NB4 (cell line): ENCODE results near the gene NHERF1.
A peak's percentile ranks its signal among the peaks of the same experiment; 100 is the strongest.

Experiments used
- DNase-seq: peaks from one replicate; pipeline ENCODE4 v3.0.0; 2010; ENCODE audit warnings: low read depth
- H3K4me3 ChIP-seq: one replicate; pipeline ENCODE4 v1.5.1; 2011; ENCODE audit warnings: mild to moderate bottlenecking, low read depth, low read length, moderate library complexity
- MYC ChIP-seq: IDR thresholded peaks from 2 replicates; pipeline ENCODE4 v1.6.1; 2011; ENCODE audit warnings: low read depth, low read length
- POLR2A ChIP-seq: IDR thresholded peaks from 2 replicates; pipeline ENCODE4 v1.6.1; 2011; ENCODE audit warnings: mild to moderate bottlenecking; ENCODE audit not compliant: insufficient read length; ENCODE audit errors: extremely low read depth
- TF ChIP-seq, protein P1 (sequence below): IDR thresholded peaks from one replicate; pipeline ENCODE4 v1.5.1; 2012; ENCODE audit warnings: low read depth, low read length
- TF ChIP-seq, protein P2 (sequence below): IDR thresholded peaks from 2 replicates; pipeline ENCODE4 v1.6.1; 2011; ENCODE audit warnings: low read depth, low read length

NHERF1 gene

DNA sequence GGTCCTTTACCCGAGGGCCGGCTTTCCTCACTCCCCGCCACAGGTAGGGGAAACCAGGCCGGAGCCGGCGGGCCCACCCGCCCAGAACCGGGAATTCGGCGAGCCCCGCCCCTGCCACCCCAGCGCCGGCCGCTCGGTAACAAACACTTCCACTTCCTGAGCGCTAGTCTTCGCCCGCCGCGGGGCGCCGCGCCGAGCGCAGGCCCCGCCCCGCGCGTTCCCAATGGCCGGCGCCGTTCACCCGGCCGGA is 224 bp upstream of the NHERF1 start:
- H3K4me3 ChIP-seq: peak overlapping the region; percentile 11
- DNase-seq: no peak
- TF ChIP-seq POLR2A (no peak), MYC (no peak)
- TF ChIP-seq, protein P1, sequence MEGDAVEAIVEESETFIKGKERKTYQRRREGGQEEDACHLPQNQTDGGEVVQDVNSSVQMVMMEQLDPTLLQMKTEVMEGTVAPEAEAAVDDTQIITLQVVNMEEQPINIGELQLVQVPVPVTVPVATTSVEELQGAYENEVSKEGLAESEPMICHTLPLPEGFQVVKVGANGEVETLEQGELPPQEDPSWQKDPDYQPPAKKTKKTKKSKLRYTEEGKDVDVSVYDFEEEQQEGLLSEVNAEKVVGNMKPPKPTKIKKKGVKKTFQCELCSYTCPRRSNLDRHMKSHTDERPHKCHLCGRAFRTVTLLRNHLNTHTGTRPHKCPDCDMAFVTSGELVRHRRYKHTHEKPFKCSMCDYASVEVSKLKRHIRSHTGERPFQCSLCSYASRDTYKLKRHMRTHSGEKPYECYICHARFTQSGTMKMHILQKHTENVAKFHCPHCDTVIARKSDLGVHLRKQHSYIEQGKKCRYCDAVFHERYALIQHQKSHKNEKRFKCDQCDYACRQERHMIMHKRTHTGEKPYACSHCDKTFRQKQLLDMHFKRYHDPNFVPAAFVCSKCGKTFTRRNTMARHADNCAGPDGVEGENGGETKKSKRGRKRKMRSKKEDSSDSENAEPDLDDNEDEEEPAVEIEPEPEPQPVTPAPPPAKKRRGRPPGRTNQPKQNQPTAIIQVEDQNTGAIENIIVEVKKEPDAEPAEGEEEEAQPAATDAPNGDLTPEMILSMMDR: no peak
- TF ChIP-seq, protein P2, sequence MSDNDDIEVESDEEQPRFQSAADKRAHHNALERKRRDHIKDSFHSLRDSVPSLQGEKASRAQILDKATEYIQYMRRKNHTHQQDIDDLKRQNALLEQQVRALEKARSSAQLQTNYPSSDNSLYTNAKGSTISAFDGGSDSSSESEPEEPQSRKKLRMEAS: no peak

DNA sequence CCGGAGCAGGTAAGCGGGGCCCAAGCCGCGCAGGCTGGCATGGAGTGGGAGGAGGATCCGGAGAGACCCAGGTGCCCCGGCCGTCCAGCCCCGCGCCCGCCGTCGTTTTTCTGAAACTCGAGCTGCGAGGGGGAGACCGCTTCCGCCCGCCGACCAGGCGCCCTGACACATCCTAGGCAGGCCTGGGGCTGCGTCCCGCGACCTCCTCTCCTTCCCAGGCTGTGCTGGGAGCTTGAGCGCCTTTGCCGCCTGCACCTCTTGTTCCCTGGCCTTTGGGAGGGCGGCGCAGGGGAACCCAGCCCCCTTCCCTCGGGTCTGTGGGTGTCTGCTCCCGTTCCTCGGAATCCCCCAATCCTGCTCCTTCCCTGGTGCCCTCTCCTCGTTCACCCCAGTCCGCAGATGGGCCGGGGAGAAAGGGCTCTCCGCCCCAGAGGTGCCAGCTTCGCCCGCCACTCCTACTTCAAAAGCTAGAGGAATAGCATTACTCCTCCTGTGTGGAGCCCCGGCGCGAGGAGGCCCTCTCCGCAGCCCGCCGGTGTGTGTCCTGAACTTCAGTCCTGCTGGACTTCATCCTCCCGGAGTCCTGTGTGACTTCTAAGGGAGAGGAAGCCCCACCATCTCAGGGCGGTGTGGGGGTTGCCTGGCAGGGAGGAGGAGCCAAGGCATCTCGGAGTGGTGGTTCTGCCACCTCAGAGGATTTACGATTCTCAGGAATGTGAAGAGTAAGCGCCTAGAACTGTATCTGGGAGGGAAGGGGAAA is 1.0 kb downstream of the NHERF1 start:
- DNase-seq: peak; percentile 53
- H3K4me3 ChIP-seq: peak overlapping the region; percentile 77
- TF ChIP-seq, protein P1: no peak
- TF ChIP-seq MYC (no peak), POLR2A (no peak)
- TF ChIP-seq, protein P2: no peak

DNA sequence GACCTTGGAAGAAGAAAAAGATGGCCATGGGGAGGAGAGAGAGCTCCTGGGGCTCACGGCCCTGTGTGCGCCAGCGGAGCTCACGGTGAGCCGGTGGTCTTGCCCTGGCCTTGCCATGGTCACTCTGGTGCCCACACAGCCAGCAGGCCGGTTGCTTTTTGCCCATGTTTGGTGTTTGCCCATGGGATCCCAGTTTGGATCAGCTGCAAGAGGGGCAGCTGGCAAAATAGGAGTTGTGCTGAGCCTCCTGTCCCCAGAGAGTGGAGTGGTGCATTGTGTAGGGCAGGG is 1.6 kb downstream of the NHERF1 start:
- peak overlapping the region; percentile 77 for H3K4me3 ChIP-seq
- TF ChIP-seq MYC: no peak
- TF ChIP-seq, protein P2: no peak
- TF ChIP-seq POLR2A: no peak
- TF ChIP-seq, protein P1: no peak
- DNase-seq: no peak

DNA sequence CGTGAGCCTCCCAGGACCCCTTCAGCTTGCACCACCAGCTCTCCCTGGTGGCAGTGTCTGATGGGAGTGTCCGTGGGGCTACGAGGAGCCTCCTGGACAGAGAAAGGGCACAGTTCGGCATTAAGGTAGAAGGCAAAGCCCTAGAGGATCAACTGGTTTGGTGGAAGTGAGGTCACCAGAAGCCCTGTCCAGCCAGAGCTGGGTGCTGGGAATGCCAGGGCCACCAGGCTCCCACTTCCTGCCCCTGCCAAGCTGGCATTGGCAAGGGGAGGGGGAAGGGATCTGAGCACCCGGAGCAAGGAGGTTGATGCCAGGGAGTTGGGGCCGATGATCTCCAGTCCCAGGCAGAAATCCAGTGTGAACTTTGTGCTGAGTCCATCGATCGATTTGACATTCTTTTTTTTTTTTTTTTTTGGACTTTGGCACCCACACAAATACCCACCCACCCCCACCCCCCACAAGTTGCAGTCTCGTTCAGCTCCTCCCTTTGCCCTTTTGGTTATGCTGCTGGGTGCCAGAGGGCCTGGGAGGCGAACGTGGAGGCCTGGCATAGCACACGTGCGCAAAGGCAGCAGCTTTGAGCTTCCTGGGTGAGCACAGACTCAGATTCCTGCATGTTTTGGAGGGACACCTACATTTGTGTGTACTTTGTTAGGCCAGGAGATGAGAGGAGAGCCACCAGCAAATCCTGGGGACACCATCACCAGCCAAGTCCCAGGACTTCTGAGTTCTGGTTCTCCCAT is 2.1 kb downstream of the NHERF1 start:
- DNase-seq: peak; percentile 47
- H3K4me3 ChIP-seq: peak overlapping the region; percentile 77
- TF ChIP-seq, protein P2: no peak
- TF ChIP-seq, protein P1: no peak
- TF ChIP-seq POLR2A: no peak
- TF ChIP-seq MYC: no peak

DNA sequence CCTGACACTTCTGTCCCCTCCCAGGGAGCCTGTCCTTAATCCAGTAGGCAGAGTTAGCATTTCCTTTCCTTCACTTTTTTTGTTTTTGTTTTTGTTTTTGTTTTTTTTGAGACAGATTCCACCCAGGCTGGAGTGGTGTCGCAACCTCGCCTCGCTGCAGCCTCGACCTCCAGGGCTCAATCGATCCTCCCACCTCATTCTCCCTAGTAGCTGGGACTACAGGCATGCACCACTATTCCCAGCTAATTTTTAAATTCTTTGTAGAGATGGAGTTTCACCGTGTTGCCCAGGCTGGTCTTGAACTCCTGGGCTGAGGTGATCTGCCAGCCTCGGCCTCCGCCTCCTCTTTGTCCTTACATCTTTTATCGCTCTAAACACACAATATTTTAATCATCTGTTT is 4.0 kb downstream of the NHERF1 start:
- TF ChIP-seq, protein P1: no peak
- TF ChIP-seq, protein P2: no peak
- no peak for TF ChIP-seq POLR2A
- H3K4me3 ChIP-seq: peak overlapping the region; percentile 77
- no peak for DNase-seq

DNA sequence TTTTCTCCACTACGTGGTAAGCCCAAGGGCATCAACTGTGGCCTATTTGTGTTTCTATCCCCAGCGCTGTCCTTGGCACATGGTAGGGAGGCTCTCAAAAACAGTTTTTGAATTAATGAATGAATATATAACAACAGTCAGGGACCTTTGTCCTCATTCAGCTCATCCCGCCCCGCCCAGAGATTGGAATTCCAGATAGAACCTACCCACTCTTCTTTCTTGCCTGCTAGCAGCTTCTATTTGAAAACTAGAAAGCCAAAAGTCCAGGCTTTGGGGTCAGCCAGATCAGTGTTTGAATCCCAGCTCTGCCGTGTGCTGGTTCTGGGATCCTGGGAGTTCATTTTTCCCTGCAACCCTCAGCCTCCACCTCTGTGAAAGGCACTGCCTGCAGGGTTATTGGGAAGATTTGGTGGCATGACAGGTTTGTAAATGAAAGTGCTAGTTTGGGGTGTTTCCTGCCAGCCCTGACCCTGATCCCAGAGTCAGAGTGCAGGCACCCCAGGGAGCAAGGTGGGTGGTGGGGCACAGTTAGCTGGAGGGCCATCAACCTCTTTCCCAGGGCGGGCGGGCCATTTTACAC is 4.5 kb downstream of the NHERF1 start:
- no peak overlapping the region for H3K4me3 ChIP-seq
- DNase-seq: no peak
- TF ChIP-seq POLR2A (no peak), MYC (no peak)
- TF ChIP-seq, protein P1: no peak
- TF ChIP-seq, protein P2: no peak
